Measurements from ENCODE around the gene PRR22.
A peak's percentile ranks its signal among the peaks of the same experiment; 100 is the strongest.

The PRR22 gene

DNA sequence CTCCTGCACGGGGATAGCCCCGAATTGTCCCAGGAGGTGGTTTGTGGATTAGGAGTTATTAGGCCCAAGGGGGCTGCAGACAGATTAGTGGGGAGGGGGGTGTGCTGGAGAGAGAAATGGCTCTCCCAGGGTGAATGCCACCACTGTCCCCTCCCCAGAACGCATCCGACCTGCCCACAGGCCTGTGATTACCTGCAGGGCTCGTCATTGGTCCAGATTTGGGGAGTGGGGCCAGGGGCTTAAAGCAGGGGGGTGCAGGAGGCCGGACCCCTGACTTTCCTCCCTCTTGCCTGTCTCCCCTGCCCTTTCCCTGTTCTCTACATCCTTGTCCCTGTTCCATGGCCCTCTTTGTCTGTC is 21.6 kb upstream of the PRR22 start:
- H3K4me1 ChIP-seq = peaks cover 13% of the 10 kb centered on the region
- in situ Hi-C loops (cut with MboI; ENCODE audit: low sequenced_read_pairs) = loop anchor here (5.0 kb wide), 1 partner anchor 86 kb away; no protein-coding TSS in a partner anchor
- no peaks in the 10 kb centered on the region for H3K36me3 ChIP-seq (replicated peaks)
- no peak for DNase-seq (ENCODE audit: low spot score in 2 of 2)
- H3K27me3 ChIP-seq (ENCODE audit: low read depth) = no peaks in the 10 kb centered on the region
- H3K9me3 ChIP-seq = no peaks in the 10 kb centered on the region
- peak overlapping the region; percentile 47 for H3K4me3 ChIP-seq

DNA sequence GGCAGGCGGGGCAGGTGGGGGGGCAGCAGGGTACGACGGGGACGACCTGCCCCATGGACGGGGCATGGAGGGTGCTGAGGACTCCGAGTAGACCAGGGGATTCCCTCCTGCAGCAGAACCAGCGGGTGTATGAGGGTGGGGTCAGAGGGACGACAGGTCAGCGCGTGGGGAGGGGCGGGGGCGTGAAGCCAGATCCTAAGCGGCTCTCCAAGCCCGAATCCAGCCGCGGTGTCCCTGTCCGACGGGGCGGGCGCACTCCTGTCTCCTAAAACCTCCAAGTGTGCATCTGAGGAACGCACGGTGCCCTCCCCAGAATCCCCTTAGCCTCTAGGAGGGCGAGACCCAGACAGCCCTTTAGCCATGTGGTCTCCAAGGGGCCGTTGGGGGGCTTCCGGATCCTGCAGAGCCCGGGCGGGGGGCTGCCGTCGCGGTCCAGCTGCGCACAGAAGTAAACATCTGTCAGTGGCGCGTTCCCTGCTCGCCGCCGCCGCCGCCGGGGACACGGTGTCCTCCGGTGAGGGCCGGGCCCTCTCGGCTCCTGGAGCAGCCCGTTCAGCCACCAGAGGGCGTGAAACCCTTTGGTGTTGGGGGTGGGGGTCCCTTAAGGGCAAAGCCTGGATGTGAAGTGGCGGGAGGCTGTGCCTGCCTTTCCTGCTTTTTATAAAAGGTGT is 21.1 kb upstream of the PRR22 start:
- Histone ChIP-seq H3K27me3 (ENCODE audit: low read depth) (no peaks in the 10 kb centered on the region), H3K4me3 (peak overlapping the region; percentile 47), H3K9me3 (no peaks in the 10 kb centered on the region), H3K4me1 (peaks cover 13% of the 10 kb centered on the region), H3K36me3 (replicated peaks) (no peaks in the 10 kb centered on the region)
- peak; percentile 71 to 94 for DNase-seq (ENCODE audit: low spot score in 2 of 2)
- in situ Hi-C loops (cut with MboI; ENCODE audit: low sequenced_read_pairs) = loop anchor here (5.0 kb wide), 1 partner anchor 87 kb away; no protein-coding TSS in a partner anchor

DNA sequence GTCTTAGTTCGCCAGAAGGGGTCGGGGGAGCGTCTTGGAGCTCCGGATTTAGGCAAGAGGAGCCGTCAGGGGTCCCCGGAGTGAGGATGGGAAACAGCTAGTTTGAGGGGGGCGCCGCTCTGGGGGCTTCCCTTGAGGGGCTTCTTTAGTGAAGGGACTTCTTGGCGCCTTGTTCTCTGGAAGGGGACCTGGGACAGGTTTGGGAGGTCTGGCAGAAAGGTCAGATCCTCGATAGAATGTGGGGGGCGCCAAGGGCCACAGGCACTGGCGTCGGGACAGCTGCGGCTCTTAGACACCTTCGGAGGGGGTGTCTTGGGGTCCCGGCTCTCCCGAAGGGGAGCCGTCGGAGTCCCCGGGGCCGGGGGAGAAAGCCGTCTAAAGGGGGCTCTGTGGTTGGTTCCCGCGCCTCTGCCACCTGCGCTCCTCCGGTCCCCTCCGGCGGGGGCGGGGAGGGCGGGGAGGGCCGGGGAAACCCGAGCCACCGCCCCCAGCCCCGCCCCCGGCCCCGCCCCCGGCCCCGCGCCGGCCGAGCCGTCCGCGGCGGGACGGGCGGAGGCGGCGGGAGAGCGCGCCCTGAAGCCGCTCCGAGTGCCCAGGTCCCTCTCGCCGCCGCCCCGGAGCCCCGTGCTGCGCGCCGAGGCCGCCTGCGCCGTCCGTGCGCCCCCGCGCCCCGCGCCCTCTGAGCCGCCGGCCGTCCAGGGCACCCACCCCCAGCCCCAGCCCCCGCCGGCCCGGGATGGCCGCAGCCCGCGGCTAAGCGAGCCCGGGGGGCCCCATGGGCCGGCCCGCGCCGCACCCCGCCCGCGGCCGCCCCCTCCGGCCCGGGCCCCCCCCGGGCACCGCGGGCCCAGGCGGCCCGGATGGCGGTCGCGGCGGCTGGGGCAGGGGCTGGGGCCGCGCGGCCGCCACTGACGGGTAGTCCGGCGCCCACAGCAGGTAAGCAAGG is 20.2 kb upstream of the PRR22 start, which contains the start of gene NRTN:
Gene NRTN, plus strand, starts transcription at position 552 of the 946 bp plus-strand sequence. CDS start 19,099 bp downstream, outside the sequence.
- Histone ChIP-seq H3K27me3 (ENCODE audit: low read depth) (no peaks in the 10 kb centered on the region), H3K36me3 (replicated peaks) (no peaks in the 10 kb centered on the region), H3K4me1 (peaks cover 13% of the 10 kb centered on the region), H3K4me3 (peak within 1 kb of the TSS; percentile 47), H3K9me3 (no peaks in the 10 kb centered on the region)
- DNase-seq (ENCODE audit: low spot score in 2 of 2) = peak; percentile 34 to 80
- in situ Hi-C loops (cut with MboI; ENCODE audit: low sequenced_read_pairs) = loop anchor here (5.0 kb wide), 2 partner anchors 88 to 218 kb away; no protein-coding TSS in a partner anchor

DNA sequence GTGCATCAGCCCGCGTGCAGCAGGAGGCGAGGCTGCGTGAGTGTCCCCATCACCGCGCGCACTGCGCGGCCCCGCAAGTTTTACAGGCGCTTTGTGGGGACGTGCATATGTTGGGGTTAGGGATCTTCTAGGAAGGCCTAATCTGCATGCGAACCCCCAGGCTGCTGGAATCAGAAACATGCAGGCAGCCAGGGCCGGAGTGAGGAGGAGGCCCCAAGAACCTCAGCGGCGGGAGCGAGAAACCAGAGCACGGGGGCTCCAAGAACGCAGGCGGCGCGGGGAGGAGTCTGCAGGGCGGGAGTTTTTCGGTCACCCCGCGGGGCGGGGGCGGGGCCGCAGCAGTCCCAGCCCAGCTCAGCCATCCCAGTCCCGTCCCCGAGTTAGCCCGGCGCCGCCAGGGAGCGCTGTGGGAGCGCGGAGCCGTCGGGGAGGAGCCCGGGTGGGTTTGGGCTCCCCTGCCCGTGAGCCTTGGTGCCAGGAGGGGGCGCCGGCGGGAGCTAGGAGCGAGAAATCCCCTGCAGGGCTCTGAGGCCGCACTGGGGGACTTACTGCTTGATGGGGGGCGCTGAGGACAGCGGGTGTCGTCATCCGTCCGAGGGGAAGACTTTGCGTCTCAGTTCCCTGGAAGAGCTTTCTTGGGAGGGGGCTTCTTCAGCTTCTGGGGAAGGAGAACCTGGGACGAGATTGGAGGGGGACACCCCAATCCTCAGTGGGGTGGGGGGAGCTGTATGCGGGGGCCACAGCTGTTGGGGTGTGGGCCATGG is 19.4 kb upstream of the PRR22 start:
- H3K4me3 ChIP-seq = peak overlapping the region; percentile 27
- H3K9me3 ChIP-seq = no peaks in the 10 kb centered on the region
- in situ Hi-C loops (cut with MboI; ENCODE audit: low sequenced_read_pairs) = loop anchor here (5.0 kb wide), 1 partner anchor 218 kb away; no protein-coding TSS in a partner anchor
- peak; percentile 85 to 98 for DNase-seq (ENCODE audit: low spot score in 2 of 2)
- peaks cover 13% of the 10 kb centered on the region for H3K4me1 ChIP-seq
- no peaks in the 10 kb centered on the region for H3K36me3 ChIP-seq (replicated peaks)
- no peaks in the 10 kb centered on the region for H3K27me3 ChIP-seq (ENCODE audit: low read depth)

DNA sequence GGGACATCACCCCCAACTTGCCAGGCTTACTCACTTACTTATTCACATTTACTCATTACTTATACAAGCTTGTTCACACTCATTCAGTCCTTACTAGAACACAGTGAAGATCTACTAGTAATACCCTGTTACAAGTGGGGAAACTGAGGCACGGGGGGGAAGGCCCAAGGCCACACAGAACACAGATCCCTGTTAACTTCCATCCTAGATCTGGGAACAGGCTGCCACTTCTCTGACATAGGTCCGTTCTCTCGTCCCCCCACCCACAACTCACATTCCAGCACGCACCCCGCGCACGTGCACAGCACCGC is 18.9 kb upstream of the PRR22 start:
- Histone ChIP-seq H3K9me3 (no peaks in the 10 kb centered on the region), H3K27me3 (ENCODE audit: low read depth) (no peaks in the 10 kb centered on the region), H3K36me3 (replicated peaks) (no peaks in the 10 kb centered on the region), H3K4me3 (no peak overlapping the region), H3K4me1 (peaks cover 13% of the 10 kb centered on the region)
- no peak for DNase-seq (ENCODE audit: low spot score in 2 of 2)
- in situ Hi-C loops (cut with MboI; ENCODE audit: low sequenced_read_pairs) = loop anchor here (5.0 kb wide), 1 partner anchor 219 kb away; no protein-coding TSS in a partner anchor

DNA sequence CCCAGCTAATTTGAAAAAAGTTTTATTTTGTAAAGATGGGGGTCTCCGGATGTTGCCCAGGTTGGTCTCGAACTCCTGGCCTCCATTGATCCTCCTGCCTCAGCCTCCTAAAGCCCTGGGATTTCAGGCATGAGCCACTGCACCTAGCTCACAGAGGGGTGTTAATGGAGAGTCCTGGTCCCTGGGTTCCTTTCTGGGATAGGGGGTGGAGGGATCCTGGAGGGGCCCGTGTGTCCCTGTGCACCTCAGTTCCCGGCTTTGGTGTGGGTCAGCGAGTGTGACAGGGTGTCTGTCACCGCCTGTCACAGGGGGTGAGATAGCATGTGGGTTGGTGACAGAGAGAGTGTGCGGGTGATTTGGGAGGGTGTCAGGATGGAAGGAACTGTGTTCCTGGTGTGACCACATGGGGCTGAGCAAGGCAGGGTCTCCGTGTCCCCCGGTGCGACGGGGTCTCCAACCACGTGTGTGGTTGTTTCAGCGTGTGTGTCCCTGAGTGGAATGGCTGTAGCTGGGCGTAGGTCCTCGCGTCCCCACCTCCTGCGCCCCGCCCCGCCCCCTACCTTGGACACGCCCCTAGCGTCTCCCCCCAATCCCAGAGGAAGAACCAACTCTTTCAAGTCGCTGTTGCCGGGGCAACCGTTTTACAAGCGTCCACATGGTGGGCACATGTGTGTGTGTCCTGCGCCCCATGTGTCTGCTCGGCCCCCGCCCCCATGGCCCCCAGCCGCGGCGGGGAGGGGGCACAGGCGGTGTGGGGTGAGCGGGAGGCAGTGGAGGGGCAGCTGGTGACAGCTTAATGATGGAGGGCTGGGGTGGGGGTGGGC is 17.5 kb upstream of the PRR22 start:
- H3K36me3 ChIP-seq (replicated peaks) = no peaks in the 10 kb centered on the region
- peak in 1 of 2 experiments; percentile 61 for DNase-seq (ENCODE audit: low spot score in 2 of 2)
- peaks cover 13% of the 10 kb centered on the region for H3K4me1 ChIP-seq
- in situ Hi-C loops (cut with MboI; ENCODE audit: low sequenced_read_pairs) = loop anchor here (5.0 kb wide), 1 partner anchor 220 kb away; no protein-coding TSS in a partner anchor
- no peaks in the 10 kb centered on the region for H3K9me3 ChIP-seq
- no peak overlapping the region for H3K4me3 ChIP-seq
- no peaks in the 10 kb centered on the region for H3K27me3 ChIP-seq (ENCODE audit: low read depth)

DNA sequence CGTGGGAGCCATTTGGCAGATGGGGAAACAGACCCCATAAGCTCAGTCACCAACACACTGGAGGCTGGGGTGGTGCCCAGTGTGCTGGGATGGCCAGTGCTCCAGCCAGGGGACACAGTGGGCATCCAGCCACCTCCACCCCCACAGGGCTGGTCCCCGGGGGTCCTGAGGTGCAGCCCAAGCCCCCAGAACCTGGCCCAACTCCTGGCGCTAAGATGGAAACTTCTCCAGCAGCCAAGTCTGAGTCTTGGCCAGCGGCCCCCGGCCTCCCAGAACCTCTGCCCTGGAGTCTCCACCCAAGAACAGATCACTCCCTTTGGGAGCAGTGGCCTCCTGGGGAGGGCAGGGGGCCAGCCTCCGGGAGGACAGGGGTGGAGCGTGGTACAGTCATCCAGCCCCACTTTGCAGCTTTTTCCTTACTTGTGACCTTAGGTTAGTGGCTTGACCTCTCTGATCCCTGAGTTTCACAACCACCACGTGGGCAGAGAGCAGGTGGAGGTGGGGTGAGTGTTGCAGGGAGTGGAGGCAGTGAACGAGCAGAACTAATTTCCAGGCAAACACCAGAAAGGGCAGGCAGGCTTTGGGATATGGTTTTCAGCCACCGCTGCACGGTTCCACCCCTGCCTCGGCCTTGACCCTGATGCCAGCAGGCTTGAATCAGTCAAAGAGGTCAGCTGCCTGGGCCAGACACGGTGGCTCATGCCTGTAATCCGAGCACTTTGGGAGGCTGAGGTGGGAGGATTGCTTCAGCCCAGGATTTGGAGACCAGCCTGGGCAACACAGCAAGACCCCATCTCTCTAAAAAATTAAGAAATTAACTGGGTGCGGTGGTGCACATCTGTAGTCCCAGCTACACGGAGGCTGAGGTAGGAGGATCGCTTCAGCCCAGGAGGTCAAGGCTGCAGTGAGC is 16.1 kb upstream of the PRR22 start:
- in situ Hi-C loops (cut with MboI; ENCODE audit: low sequenced_read_pairs) = loop anchor here (5.0 kb wide), 1 partner anchor 222 kb away; no protein-coding TSS in a partner anchor
- Histone ChIP-seq H3K4me3 (no peak overlapping the region), H3K4me1 (peaks cover 11% of the 10 kb centered on the region), H3K27me3 (ENCODE audit: low read depth) (no peaks in the 10 kb centered on the region), H3K9me3 (no peaks in the 10 kb centered on the region), H3K36me3 (replicated peaks) (no peaks in the 10 kb centered on the region)
- DNase-seq (ENCODE audit: low spot score in 2 of 2) = no peak

DNA sequence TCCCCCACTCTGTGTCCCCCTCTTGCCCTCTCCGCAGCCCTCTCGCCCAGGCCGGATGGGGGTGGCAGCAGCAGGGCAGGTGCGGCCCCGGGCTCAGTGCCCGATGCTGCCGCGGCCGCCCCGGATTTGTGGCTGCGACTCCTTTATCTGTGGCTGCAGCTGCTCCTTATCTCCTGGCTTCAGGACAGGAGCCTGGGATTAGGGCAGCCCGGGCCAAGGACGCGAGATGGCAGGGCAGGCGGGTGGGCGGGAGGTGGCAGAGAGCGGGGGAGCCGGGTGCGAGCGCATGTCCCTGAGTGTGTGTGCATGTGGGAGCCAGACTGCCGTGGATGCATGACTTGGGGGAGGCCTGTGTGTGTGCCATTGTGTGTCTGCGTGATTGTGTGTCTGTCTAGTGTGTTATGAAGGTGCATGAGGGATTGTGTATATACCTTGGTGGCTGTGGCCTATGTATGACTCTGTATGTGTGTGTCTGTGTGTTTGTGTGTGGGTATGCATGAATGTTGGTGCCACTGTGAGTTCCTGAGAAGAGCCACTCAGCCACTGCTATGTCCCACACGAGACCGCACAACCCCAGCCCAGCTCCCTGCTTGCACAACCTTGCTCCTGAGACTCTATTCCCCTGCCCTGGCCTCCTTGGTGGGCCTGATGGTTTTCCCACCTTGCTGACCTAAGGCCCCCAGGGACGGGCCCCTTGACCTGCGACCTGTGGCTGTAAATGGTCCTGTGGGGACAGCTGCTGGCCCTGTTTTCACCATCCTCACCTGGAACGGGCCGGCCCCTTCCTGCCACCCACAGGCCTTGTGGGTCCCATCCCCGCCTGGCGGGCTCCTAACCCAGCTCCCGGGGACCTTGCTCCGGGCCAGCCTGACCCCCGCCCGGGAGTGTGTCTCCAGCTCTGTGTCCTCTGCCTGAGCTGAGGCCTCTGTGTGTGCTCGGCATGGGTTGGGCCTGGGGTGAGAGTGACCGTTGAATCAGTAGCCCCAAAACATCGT is 15.0 kb upstream of the PRR22 start:
- Histone ChIP-seq H3K27me3 (ENCODE audit: low read depth) (no peaks in the 10 kb centered on the region), H3K4me3 (no peak overlapping the region), H3K36me3 (replicated peaks) (no peaks in the 10 kb centered on the region), H3K9me3 (no peaks in the 10 kb centered on the region), H3K4me1 (peaks cover 9% of the 10 kb centered on the region)
- no peak for DNase-seq (ENCODE audit: low spot score in 2 of 2)
- in situ Hi-C loops (cut with MboI; ENCODE audit: low sequenced_read_pairs) = loop anchor here (5.0 kb wide), 1 partner anchor 223 kb away; no protein-coding TSS in a partner anchor

DNA sequence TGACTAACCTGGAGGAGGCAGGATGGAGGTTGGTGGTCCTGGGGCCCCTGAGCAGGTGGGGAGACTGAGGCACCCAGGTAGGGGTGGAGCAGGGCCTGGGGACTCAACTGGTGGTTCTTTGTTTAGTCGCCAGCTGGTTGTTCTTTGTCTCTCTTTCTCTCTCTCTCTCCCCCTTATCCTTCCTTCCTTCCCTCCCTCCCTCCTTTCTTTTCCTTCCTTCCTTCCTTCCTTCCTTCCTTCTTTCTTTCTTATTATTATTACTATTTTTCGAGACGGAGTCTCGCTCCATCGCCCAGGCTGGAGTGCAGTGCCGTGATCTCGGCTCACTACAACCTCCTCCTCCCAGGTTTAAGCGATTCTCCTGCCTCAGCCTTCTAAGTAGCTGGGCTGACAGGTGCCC is 13.7 kb upstream of the PRR22 start:
- H3K36me3 ChIP-seq (replicated peaks) = no peaks in the 10 kb centered on the region
- no peaks in the 10 kb centered on the region for H3K9me3 ChIP-seq
- no peaks in the 10 kb centered on the region for H3K27me3 ChIP-seq (ENCODE audit: low read depth)
- no peak overlapping the region for H3K4me3 ChIP-seq
- in situ Hi-C loops (cut with MboI; ENCODE audit: low sequenced_read_pairs) = no loop called here
- DNase-seq (ENCODE audit: low spot score in 2 of 2) = no peak
- H3K4me1 ChIP-seq = no peaks in the 10 kb centered on the region

DNA sequence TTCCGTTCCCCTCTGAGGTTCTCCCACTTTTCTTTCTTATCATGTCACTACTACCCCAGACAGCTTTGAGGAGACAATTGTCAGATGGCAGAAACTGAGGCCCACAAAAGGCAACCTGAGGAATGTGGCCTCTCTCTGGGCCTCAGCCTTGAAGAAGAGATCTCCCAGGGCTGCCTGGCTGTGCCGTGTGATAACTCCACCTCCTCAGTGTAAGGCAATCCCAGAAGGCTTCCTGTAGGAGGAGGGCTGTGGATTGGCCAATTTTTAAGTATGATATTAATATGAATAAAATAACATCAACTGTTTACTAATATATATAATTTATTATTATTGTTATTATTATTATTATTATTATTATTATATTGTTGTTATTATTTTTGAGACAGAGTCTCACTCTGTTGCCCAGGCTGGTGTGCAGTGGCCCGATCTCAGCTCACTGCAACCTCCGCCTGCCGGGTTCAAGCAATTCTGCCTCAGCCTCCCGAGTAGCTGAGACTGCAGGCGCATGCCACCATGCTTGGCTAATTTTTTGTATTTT is 10.9 kb upstream of the PRR22 start:
- Histone ChIP-seq H3K4me1 (peaks cover 3% of the 10 kb centered on the region; the same call in 1 of the 2 replicates), H3K36me3 (replicated peaks) (no peaks in the 10 kb centered on the region), H3K9me3 (no peaks in the 10 kb centered on the region), H3K4me3 (no peak overlapping the region), H3K27me3 (ENCODE audit: low read depth) (no peaks in the 10 kb centered on the region)
- no peak for DNase-seq (ENCODE audit: low spot score in 2 of 2)
- in situ Hi-C loops (cut with MboI; ENCODE audit: low sequenced_read_pairs) = no loop called here

DNA sequence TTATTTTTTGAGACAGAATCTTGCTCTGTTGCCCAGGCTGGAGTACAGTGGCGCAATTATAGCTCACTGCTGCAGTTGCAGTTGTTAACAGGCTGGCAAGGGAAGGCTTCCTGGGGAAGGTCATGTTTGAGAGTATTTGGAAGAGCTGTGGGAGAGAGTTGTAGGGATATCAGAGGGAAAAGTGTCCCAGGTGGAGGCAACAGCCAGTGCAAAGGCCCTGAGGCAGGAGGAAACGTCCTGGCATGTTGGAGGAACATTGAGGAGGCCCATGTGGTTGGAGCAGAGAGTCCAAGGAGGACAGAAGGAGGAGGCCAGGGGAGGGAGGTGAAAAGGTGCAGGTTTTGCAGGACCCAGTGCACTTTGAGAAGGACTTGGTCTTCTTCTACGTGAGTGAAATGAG is 8.6 kb upstream of the PRR22 start:
- H3K4me3 ChIP-seq = no peak overlapping the region
- in situ Hi-C loops (cut with MboI; ENCODE audit: low sequenced_read_pairs) = no loop called here

More for the DNA sequence above, 8.6 kb upstream of the PRR22 start:
- H3K4me1 ChIP-seq = peaks cover 8% of the 10 kb centered on the region; the same call in 1 of the 2 replicates
- H3K9me3 ChIP-seq = no peaks in the 10 kb centered on the region
- peaks cover 21% of the 10 kb centered on the region for H3K36me3 ChIP-seq (replicated peaks)
- H3K27me3 ChIP-seq (ENCODE audit: low read depth) = no peaks in the 10 kb centered on the region
- no peak for DNase-seq (ENCODE audit: low spot score in 2 of 2)

All from HAP-1 (cell line).